Hematopoietic multipotent progenitor cell treated with erythropoietin and hydrocortisone succinate and interleukin-3 and kit ligand, for 6 days (in vitro differentiated cells): ENCODE results near the gene RASD2.
A peak's percentile ranks its signal among the peaks of the same experiment; 100 is the strongest.

Source experiments
- DNase-seq: peaks from one replicate; pipeline ENCODE4 v3.0.0-alpha.2; 2015

The RASD2 gene

GRCh38 chr22:35519306-35520000 is 21.2 kb upstream of the RASD2 start:
- DNase-seq: no peak

DNA sequence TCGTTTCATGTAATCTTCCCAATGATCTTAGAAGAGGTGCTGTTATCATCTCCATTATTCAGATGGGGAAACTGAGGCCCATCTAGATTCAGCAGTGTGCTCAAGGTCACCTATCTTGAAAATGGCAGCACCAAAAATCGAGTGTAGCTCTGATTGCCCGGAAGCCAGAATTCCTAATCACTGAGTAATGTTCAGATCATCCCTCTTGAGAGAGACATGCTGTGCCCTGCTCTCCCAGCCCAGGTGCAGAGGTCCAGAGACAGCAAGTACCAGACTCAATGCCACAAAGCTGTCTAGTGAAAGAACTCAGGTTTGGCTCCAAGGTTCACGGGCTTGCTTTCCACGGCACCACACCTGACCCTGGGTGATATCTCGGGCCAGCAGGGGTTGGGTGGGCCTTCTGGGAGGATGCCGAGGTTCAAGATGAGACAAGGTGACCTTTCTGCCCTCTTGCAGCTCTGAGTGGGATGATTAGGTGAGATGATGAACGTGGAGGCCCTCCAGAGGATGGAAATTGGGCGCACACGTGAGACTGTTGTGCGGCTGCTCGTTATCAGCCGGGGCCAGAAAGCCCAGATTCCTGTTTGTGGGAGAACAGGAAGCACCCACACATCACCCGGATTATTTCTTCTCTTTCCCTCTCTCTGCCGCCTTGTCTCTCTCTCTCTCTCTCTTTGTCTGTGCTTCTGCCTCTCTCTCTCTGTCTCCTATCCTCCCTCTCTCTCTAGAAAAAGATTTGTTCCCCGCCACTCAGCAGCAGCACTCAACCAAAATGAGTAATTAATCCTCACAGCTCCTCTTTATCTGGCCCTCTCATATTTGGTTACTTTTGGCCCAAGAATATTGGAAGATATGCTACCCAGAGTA is 19.0 kb upstream of the RASD2 start:
- DNase-seq: no peak

DNA sequence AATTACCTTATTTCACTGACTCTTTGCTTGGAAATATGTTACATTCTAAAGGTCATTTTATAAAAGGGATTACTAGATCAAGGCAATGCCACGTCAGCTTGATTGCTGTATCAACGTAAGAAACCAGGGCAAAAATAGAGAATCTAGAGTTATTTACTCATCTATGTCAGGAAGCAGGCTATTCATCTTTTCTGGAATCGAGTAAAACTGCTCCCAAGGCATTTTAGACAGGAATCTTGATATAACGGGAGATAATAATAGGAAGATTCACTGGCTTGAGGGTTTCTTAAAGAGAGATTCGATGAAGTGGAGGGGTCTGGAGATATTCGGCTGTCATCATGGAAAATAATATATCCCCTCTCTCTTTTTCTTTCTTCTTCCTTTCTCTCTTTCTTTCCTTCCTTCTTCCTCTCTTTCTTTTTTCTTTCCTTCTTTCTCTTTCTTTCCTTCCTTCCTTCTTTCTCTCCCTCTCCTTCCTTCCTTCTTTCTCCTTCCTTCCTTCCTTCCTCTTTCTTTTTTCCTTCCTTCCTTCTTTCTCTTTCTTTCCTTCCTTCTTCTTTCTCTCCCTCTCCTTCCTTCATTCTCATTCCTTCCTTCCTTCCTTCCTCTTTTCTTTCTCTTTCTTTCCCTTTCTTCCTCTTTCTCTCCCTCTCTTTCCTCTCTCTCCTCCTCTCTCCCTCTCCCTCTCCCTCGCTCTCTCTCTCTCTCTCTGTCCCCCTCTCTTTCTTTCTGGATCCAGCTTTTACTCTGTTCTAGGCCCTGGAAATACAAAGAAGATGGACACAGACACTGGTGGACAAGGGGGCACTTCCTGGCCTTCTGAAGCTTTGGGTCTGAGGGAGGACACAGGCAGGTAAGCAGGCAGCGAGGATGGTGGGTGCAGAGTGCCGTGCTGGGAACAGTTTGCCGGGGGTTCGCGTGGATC is 18.1 kb upstream of the RASD2 start:
- DNase-seq: no peak

DNA sequence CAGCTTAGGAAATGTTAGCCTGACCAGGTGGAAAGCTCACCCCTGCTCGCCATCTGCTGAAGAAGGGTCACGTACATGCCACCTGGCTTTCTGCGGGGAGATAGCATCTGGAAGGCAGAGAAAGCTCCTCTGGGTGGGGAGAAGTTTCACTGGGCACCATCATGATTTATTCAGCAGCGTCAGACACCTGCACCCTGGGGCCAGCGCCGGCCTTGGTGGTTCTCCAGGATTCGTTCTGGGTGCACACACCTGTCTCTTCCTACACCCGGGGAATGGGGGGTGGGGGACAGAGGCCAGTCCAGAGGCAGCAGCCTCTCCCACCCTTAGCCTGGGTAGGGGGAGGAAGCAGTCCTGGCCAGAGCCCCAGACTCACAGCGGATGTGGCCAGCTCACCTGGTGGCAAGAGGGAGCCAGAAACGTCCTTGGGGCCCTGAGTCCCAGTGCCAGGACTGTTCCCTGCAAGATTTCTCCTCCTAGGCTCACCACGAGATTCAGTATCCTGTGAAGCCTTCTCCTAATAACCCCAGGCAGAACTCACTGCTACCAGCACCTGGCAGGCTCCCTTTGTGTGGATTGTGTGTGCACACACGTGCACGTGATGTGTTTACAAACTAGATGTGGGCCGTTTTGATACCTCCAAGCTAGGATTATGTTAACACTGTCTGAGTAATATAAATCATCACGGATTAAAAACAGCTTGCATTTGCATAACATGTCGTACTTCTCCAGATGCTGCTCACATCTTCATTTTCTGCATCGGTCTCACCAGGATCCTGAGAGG is 17.3 kb upstream of the RASD2 start:
- no peak for DNase-seq

GRCh38 chr22:35524966-35525686 is 15.5 kb upstream of the RASD2 start:
- no peak for DNase-seq

- no peak for DNase-seq
Measured at GRCh38 chr22:35525687-35526332, 14.8 kb upstream of the RASD2 start.

- DNase-seq: no peak
Measured at GRCh38 chr22:35526333-35526979, 14.2 kb upstream of the RASD2 start.

- DNase-seq: no peak
Measured at GRCh38 chr22:35528927-35529326, 11.7 kb upstream of the RASD2 start.

DNA sequence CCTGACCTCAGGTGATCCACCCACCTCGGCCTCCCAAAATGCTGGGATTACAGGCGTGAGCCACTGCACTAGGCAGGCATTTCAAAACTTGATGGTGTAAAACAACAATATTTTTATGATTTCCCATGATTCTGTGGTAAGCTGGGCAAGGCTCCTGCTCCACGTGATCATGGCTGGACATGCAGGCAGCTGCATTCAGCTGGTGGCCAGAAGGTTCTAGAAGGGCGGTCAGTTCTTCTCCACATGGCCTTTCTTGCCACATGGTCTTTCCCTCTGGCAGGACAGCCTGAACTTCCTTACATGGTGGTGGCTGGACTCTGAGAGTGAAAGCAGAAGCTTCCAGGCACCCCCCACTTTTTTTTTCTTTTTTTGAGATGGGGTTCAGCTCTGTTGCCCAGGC is 9.9 kb upstream of the RASD2 start:
- no peak for DNase-seq

DNA sequence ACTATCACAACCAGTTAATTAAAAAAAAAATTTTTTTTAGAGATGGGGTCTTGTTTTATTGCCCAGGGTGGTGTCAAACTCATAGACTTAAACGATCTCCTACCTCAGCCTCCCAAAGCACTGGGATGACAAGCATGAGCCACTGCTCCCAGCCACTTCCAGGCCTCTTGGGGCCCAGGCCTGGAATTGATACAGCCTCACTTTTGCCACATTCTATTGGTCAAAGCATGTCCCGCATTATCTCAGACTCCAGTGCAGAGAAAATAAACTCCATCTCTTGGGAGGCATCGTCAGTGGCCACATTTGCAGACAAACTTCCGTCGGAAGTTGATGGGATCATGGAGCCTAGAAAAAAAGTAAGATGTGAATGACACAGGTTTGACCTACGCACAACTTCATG is 9.4 kb upstream of the RASD2 start:
- DNase-seq: no peak

GRCh38 chr22:35531676-35532075 is 9.0 kb upstream of the RASD2 start:
- no peak for DNase-seq

DNA sequence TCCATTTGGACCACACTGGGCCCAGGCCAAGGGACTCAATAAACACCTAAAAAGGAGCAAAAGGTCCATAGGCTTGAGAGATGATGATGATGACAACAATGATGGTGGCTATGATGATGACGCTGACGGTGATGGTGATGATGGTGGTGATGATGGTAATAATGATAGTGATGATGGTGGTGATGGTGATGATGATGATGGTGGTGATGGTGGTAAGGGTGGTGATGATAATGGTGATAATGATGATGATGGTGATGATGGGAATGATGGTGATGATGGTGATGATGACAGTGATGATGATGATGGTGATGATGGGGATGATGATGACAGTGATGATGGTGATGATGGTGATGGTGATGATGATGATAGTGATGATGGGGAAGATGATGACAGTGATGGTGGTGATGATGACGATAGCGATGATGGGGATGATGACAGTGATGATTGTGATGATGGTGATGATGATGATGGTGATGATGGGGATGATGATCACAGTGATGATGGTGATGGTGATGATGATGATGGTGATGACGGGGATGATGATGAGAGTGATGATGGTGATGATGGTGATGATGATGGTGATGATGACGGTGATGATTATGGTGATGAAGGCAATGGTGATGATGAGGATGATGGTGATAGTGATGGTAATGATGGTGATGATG is 7.1 kb upstream of the RASD2 start:
- DNase-seq: no peak

DNA sequence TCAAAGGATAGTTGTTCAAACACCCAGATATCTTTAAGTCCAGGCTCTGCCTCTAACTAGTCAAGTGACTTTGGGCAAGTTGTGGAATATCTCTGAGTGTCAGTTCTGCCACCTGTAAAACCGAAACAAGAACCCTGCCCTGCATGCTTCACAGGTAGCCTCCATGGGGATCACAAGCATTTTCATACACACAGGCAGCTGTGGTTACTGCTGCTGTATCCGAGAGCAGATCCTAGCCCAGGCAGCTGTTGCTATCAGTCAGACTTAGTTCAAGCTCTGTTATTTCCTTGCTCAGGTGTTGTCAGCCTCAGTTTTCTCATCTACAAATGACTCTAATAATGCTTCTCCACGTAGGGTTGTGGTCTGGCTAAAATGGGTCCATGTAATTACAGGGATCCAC is 6.5 kb upstream of the RASD2 start:
- no peak for DNase-seq

GRCh38 chr22:35537232-35537631 is 3.4 kb upstream of the RASD2 start:
- no peak for DNase-seq

DNA sequence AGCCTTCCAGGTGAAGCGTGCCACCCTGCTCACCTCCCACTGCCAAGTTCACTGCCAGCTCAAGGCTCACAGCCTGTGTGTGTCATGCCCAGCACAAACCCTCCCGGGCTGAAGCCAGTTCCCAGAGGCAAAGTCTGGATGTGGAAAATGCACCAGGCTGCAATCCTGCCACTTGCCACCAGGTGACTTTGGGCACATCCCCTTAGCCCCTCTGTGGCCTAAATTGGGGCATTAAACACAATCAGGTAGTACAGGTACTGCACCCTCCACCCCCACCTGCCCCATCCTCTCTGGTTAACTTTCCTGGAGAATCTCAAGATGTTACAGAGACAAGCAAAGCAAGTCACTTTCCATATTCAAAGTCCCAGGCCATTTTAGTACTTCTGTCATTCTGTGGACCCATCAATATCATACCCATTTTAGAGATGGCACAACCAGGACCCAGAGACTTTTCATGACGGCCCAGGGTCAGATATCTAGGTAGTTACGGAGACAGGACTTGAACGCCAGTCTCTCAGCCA is 1.8 kb upstream of the RASD2 start:
- DNase-seq: peak; percentile 57

DNA sequence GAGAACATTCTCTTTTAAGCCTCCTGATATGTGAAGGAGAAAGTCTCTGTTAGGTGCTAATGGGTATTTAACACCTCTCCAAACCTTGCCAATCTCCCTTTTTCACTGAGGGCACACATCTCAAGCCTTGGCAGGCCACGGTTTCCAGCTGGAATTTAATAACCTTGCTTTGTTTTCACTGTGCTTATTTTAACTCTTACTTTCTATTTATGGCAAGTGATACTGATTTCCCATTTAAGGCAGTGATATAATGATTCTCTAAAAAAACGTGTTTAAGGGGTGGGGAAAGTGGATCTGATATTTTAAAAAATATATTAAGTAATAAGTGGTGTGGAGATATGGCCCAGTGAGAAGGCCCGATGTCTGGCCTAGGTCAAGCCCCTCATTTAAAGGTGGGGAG is 1.1 kb upstream of the RASD2 start:
- no peak for DNase-seq

DNA sequence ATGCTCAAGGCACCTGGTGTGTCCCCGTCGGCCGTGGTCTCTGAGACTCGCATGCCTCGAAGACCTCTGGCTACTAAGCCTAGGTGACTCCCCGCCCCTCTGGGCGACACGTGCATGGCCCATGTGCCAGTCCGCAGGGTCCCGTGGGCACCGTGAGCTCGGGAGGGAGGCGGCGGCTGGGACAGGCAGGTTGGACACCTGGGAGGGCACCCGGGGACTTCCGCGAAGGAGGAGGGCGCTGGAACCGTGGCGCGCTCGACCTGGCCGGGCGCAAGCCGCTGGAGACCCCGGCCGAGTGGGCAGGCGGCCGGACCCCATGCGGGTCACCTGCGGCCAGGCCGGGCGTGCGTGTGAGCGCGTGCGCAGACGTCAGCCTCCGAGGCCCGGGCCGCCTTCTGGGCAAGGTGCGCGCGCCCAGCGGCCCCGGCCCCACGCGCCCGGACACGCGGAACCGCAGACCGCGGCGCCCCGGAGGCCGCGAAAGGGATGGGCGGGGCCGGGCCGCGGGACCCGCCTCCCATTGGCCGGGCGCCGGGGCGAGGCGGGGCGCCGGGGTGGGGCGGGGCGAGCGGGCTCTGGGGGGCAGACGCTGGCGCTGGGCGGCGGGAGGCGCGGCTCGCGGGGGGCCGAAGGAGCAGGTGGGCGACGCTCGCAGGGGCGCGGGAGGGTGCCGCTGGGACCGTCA is 579 bp upstream of the RASD2 start:
- peak; percentile 67 for DNase-seq

DNA sequence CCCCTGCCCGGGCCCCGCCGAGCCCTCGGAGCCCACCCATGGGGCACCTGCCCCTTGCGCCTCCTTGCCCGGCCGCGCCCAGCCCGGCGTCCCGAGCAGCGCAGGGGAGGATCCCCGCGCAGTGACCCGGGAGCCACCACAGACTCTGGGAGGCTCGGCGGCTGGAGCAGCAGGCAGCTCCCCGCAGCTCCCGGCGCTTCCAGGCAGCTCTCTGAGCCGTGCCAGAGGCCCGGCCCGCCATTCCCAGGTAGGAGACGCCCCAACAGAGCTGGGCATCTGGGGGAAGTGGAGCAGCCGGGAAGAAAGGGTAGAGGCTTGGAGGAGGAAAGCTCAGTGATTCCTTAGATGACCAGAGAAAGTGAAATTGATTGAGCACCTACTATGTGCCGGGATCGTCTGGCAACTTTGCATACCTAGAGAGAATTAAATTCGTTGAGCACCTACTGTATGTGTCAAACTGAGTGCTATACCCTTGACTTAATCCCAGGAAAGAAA is 670 bp downstream of the RASD2 start:
- no peak for DNase-seq
